ENCODE results near the gene NCKAP5L. TPM values are rescaled to one million over a fixed set of nuclear protein-coding genes. Genes with fewer than 3 reads are reported as not detected.

Gene NCKAP5L
- total and polyA plus RNA-seq, 9 of the 15 experiments (the other 6 are each of a cell fraction or from before 2014, with no cell fraction given): 0.01 to 14.4 (median 3.7) TPM

GRCh38 chr12:49868952-49869815, 41.0 kb upstream of the NCKAP5L start (continued):
- TF ChIP-seq GTF3C2 (IDR thresholded peaks at IDR 0.05; ENCODE audit: borderline replicate concordance, extremely low read depth, insufficient read length) (no peak), ZNF445 (CRISPR knock-in tag; IDR thresholded peaks at IDR 0.05; ENCODE audit: low read depth) (peak; percentile 69; the same call in 1 of the 2 replicates), RFX1 (IDR thresholded peaks at IDR 0.05) (no peak), PREB (CRISPR knock-in tag; IDR thresholded peaks at IDR 0.05) (no peak), MYC (IDR thresholded peaks at IDR 0.05; ENCODE audit: low read depth, low read length) (peak; percentile 93), MYC (CRISPR knock-in tag; IDR thresholded peaks at IDR 0.05; ENCODE audit: borderline replicate concordance, low read depth) (no peak; the same call in 1 of the 2 replicates), NCOA2 (IDR thresholded peaks at IDR 0.05; ENCODE audit: partially characterized antibody in 2 of 2) (peak in 1 of 2 experiments; percentile 76), ZNF134 (CRISPR knock-in tag; conservative IDR thresholded peaks at IDR 0.05) (peak; percentile 65; the same call in 1 of the 2 replicates), ZBTB11 (CRISPR knock-in tag; IDR thresholded peaks at IDR 0.05) (peak in 1 of 3 experiments; percentile 87; a peak in 2 of 6 replicates), NONO (IDR thresholded peaks at IDR 0.05; ENCODE audit: low read depth in 2 of 2, low read length in 1 of 2) (peak in 1 of 2 experiments; percentile 88; a peak in 2 of 4 replicates), HDAC3 (IDR thresholded peaks at IDR 0.05; ENCODE audit: borderline replicate concordance, partially characterized antibody) (peak; percentile 95), TCF7 (IDR thresholded peaks at IDR 0.05; ENCODE audit: borderline replicate concordance) (peak; percentile 78; the same call in 1 of the 2 replicates), ZC3H11A (IDR thresholded peaks at IDR 0.05; ENCODE audit: low read depth, low read length) (0 out of 2 replicates have a peak, but pooled peaks have one; percentile 32), CEBPB (tag; IDR thresholded peaks at IDR 0.05) (no peak), PRPF4 (IDR thresholded peaks at IDR 0.05; ENCODE audit: insufficient read depth, low read depth, low read length, poor library complexity, severe bottlenecking) (no peak), FOXK1 (CRISPR knock-in tag; IDR thresholded peaks at IDR 0.05; ENCODE audit: borderline replicate concordance) (peak; percentile 56; the same call in 1 of the 2 replicates), MTA1 (IDR thresholded peaks at IDR 0.05; ENCODE audit: borderline replicate concordance) (peak; percentile 90), NEUROD1 (IDR thresholded peaks at IDR 0.05; ENCODE audit: borderline replicate concordance, low read depth, low read length, partially characterized antibody) (peak; percentile 95)

All from K562 (cell line).